Measurements from ENCODE around the gene SMC1B.
"Not testable (repeated sequence)": the region's sequence is repeated elsewhere in the genome, so short reads cannot be mapped to it uniquely, and the experiment has no call there.

Gene SMC1B

DNA sequence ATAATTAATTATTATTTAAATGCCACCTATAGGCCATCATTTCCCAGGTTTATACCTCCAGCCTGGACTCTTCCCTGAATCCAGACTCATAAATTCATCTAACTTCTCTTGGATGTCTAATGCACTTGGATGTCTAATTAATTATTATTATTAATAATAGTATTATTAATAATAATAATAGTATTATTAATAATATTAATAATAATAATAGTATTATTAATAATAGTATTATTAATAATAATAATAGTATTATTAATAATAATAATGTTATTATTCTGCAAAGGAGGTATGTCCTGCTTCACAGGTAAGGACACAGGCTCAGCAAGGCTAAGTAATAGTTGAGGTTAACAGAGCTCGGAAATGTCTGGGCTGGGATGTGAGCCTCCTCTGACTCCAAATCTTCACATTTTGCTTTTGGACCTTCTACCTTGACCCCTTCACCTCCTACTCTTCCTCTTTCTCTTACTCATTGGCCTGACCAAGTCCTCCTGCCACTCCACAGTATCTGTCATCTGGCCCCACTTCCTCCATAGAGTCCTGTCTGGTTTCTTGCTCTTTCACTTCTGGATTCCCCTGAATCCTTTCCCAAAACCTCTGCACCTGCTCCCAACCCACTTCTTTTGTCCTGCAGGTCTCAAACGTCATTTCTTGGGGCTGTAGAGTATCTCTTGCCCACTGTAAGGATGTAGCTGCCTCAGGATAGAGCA, 8.1 kb upstream of the SMC1B start:
- DNase-seq (ENCODE audit: low spot score), result no peak

DNA sequence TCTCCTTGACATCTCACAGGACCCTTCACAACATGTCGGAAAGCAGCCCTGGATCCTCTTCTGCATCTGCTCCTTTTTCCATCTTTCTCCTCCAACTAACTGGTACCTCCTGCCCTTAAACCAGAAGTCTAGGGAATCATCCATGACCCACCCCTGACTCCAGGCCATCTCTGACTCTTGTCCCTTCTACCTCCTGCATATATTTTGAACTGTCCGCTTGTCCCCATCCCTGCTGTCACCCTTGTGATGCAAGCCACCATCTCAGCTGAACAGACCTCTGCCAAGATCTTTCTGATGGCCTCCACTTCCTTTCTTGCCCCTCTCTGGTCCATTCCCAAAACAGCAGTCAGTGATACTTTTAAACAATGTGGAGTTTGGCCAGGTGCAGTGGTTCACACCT, 7.1 kb upstream of the SMC1B start:
- no peak for DNase-seq (ENCODE audit: low spot score)

DNA sequence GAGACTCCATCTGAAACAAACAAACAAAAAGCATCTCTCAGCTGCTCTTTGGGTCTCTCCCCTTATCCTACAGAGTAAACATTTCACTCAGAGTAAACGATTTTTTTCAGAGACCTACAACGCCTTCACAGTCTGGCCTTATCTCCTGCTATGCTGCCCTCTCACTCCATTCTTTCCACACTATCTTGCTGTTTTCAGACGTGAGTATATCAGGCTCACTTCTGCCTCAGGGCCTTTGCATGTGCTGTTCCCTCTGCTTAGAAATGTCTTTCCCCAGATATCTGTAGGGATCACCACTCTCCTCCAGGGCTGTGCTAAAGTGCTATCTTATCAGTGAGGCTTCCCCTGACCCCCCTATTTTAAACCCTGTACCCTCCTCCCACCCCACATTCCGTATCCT, 6.6 kb upstream of the SMC1B start:
- DNase-seq (ENCODE audit: low spot score), result no peak

DNA sequence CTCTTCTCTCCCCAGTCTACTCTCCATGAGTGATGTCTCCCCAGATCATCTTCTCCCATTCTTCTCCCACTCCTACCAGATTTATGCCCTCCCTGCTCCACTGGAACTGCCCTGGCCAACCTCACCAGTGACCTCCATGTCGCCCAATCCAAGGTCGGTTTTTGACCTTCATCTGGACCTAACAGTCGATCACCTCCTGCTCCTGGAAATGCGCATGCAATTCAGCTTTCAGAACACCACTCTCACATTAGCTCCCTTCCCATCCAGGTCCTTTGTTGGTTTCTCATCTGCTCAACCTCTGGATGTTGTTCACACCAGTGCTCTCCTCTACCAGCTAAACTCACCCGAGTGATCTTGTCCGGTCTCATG, 5.4 kb upstream of the SMC1B start:
- DNase-seq (ENCODE audit: low spot score), result no peak

DNA sequence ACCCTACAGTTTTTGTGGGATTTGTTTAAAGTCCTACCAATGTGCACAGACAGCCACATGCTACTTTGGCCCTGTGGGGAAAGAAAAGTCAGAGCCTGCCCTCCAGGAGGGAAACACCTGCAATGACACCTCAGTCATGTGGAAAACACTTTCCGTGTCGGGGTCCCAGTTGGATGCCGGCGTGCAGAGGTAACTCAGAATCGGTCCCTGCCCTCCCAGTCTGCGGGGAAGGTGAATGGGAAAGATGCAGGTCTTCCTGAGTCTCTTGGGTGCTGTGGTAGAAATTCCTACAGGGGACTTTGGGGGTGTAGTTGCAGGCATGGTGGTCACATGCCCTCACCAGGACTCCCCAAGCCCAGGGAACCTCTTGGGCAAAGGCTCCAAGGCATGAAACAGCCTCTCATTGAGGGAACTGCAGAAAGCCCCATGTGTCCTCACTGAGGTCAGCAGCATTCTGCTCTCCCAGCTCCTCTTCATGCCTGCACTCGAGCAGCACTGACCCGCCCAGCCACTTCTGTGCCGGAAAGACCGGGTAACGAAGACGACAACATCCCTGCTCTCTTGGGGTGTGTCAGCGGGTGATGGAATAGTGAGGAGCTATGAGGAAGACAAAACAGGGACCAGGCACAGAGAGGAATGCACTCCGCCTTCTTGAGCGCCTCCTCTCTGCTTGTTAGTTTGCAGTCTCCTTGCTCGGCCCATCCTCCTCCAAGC, 4.8 kb upstream of the SMC1B start:
- no peak for DNase-seq (ENCODE audit: low spot score)

DNA sequence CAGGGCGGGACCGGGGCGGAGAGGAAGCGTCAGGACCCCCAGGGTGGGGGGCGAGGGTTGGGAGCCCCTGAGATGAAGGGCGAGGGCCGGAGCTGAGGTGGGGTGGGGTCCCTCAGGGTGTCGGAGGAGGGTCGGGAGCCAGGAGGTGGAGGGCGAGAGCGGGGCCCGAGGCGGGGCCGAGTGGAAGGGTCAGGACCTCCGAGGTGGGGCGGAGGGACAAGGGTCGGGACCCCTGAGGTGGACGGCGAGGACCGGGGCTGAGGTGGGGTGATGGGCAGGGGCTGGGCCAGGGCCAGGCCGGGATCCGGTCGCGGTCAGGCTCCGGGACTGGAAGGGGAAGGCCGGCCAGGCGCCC, 409 bp downstream of the SMC1B start:
- no peak for DNase-seq (ENCODE audit: low spot score)

DNA sequence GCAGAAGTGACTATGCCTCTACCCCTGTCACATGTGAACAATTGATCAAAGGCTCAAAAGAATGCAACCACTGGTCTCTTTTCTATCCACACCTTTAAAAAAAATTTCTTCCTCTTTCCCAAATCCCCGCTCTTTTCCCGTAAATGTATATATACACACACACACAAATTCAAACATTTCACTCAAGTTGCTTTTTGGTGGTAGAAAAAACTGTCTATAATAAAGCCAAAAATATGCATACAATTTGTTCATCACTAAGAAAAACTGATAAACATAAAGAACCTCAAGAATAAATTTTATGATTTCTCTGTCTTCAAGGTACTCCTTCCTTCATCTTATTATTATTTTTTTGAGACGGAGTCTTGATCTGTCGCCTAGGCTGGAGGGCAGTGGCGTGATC, 5.6 kb downstream of the SMC1B start:
- DNase-seq (ENCODE audit: low spot score), result no peak

DNA sequence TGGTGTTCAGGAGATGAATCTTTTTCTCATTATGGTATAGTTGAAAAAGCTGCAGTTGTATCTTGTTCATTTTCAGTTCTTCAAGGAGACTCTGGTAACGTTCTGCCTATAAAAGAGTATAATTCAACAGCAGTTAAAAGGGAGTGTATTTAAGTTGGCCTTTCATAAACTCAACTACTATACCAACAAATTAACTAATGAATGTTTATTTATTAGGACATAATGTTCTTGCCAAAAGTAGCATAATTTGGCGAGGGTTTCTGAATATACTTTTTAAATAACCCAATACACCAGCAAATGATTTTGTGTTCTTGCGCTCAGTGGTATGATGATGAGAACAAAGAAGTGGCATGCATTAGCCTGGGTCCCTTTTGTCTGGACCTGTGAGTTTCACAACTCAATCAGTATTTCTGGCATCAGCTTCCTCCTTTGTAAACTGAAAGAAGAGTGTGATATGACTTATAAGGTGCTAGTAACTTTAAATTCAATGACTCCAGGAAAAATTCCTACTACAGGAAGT, 10.9 kb downstream of the SMC1B start:
- DNase-seq (ENCODE audit: low spot score), result no peak

DNA sequence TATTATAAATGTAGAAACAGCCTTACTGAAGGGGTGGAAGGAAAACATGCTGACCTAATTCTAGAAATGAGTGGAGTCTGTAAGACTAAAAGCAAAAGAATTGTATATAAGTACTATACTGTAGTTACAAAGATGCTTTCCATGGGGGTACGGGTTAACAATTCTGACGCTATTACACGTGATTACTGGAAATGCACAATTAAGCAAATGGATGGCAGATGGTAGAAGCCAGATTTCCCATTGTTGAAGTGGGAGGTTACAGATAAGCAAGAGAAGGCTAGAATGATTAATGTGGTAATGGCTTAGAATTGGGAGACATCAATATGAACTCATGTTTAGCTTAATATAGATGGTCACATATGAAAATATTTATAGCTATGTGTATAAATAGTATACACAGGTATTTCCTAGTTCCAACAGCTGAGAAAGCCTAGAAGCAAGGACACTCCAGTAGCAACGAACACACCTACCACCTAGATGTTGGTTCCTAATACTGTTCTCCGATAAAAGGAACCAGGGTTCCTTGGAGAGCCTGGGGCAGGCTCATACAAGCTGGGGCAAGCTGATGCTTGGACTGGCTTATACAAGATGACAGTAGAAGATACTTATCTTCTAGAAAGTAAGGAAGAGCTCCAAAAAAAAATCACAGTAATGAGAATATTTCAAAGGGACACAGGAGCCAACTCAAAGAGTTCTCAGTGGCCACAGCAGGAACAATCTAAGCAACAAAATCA, 13.5 kb downstream of the SMC1B start:
- no peak for DNase-seq (ENCODE audit: low spot score)

DNA sequence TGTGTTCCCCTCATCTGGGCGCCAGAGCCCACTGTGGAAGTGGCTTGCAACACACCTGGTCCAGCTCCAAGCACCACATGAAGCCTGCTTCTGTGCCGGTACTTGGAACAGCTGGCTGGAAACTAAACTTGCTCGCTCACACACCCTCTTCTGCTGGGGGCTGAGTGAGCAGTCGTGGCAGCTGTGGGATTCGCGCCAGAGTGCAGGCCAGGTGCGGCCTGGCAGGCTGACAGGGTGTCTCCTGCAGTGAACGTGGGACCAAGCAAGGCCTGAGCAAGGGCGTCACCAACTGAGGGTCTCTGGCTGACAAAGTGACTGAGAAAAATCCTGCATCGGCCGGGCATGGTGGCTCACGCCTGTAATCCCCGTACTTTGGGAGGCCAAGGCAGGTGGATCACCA, 15.2 kb downstream of the SMC1B start:
- no peak for DNase-seq (ENCODE audit: low spot score)

DNA sequence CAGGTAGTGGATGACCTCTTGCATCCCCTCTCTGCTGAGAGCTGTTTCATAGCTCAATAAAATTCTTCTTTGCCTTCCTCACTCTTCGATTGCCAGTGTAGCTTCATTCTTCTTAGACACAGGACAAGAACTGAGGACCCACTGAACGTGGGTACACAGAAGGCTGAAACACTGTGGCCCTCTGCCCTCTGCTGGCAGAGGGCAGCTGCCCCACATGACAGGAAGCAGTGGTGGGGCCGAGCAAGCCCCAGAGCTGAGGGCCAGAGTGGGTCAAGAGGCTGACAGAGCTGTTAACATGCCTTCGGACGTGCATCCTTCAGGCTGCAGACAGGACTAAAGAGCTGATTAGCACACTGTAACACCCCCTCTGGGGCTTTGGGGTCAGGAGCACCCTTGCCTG, 15.6 kb downstream of the SMC1B start:
- DNase-seq (ENCODE audit: low spot score), result peak; percentile 5

DNA sequence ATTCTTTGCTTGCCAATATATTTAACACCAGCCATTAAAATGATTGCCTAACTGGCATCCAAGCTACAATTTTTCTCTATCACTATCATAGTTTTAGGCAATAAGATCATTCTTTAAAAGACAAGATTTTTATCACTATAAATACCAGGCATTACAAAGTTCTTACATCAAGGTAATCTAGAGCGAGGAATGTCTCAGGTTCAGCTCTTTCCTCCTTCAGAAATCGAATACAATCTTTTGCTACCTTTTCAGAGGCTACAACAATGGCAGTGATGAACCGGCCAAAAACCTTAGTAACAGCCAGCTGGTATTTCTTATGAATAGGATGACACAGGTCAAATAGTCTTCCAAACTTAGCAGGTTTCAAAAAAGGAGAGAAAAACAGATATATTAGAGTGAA, 23.9 kb downstream of the SMC1B start:
- no peak for DNase-seq (ENCODE audit: low spot score)

DNA sequence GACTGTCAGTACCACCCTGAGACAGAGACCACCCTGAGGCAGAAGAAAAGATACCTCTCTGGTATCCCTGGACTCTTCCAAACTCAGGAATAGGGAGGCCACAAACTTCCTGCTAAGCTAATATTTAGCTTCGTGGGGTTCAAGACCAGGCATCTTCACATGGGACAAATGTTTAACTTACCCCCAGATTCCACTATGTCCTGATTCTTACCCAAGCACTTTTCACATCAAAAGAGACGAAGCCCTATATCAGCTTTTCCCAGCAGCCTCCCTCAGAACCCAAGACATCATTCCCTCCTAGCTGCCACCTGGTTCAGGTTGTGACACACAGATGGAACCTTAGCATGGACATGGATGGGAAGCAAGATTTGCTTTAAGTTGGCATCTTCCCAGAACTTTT, 32.1 kb downstream of the SMC1B start:
- DNase-seq (ENCODE audit: low spot score), result no peak

DNA sequence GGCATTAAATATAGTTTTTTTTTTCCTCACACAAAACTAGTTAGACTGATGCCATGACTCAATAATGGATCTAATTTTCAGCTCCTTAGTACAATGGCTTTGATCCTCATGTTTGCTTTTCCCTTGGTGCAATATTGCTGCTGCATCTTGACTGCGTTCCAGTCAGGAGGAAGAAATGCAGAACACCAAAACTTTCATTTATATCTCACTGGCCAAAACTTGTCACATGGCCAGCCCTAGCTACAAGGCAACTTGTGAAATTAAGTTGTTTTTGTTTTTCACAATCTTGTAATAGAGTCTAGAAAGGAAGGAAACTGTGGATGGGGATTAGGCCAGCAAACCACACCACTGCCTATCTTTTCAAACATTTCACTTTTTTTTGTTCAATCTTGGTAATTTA, 36.7 kb downstream of the SMC1B start:
- DNase-seq (ENCODE audit: low spot score), result no peak

DNA sequence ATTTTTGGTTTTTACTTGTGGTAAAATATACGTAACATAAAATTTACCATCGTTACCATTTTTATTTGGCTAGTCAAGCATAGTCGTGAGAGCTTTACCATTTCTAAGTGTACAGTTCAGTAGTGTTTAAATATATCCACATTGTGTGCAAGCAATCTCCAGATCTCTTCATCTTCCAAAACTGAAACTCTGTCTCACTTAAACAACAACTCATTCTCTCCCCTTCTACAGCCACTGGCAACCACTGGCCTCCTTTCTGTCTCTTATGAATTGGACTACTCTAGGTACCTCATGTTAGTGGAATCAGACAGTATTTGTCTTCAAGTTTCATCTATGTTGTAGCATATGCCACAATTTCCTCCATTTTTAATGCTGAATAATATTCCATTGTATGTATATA, 37.4 kb downstream of the SMC1B start:
- DNase-seq (ENCODE audit: low spot score), result no peak

DNA sequence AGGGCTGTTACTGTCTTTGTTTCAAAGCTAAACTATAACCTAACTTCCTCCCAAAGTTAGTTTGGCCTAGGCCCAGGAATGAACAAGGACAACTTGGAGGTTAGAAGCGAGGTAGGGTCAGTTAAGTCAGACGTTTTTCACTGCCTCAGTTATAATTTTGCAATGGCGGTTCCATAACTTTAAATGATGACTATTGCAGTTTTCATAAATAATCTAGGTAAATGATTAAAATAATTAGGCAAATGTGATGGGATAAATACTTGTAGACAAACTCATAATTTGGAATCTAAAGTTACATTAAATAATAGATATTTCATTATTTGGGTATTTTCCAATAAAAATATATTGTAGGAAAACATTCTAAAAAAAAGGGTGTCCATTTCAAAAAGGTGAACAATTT, 39.8 kb downstream of the SMC1B start:
- DNase-seq (ENCODE audit: low spot score), result not testable (repeated sequence)

DNA sequence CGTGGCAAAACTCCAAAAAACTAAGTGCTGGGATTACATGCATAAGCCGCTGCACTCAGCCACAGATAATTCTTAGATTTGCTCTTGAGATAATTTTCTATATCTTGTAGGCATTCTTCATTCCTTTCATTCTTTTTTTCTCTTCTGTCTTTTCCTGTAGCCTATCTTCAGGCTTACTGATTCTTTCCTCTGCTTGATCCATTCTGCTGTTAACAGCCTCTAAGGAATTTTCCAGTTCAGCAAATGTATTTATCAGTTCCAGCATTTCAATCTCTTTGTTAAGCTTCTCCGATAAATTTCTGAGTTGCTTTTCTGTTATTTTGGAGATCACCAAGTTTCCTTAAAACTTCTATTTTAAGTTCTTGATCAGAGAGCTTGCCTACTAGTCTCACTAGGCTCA, 46.7 kb downstream of the SMC1B start:
- DNase-seq (ENCODE audit: low spot score), result no peak

DNA sequence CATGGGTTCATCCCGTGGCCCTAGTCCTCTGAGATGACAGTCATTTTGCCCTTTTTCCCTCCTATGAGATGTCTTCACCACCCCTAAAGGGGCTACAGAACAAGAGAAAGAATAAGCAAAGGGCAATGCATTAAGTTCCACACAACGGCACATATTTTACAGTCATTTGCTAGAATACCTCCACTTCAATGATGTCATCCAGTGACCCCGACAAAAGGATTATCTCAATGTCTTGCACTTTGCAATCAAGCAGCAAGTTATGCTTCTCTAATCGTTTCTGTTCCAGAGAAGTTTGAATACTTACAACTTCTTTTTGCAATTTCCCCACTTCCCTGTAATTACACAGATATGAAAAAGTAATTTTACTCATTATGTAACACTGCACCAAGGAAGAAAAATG, 53.8 kb downstream of the SMC1B start:
- DNase-seq (ENCODE audit: low spot score), result no peak

DNA sequence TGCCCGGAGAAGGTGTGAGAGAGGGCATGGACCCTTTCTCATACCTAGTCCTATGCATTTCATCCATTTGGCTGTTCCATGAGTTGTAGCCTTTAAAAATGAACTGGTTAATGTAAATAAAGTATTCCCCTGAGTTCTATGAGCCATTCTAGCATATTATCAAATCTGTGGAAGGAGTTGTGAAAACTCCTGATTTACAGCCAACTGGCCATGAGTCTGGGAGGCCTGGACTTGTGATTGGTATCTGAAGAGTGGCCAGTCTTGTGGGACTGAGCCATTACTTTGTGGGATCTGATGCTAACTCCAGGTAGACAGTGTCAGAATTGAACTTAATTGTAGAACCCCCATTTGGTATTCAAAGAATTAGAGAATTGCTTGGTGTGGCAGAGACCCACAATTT, 55.3 kb downstream of the SMC1B start:
- no peak for DNase-seq (ENCODE audit: low spot score)

DNA sequence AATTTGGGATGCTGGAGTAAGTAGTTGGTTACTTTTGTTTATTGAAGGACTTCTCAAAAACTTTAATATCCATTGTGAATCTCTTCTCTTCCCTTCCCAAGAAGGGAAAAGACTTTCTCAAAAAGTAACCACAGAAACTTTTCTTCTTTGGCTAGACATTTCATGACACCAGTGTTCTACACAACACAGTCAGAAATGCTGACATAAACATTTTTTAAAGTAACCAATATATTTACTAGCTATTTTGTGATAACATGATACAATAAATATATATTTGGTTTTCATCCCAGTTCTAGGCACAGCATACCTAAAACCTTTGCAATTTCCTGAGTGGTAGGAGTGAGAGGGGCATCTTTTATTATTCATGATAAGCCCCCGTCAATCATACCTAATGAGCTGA, 55.9 kb downstream of the SMC1B start:
- DNase-seq (ENCODE audit: low spot score), result no peak

DNA sequence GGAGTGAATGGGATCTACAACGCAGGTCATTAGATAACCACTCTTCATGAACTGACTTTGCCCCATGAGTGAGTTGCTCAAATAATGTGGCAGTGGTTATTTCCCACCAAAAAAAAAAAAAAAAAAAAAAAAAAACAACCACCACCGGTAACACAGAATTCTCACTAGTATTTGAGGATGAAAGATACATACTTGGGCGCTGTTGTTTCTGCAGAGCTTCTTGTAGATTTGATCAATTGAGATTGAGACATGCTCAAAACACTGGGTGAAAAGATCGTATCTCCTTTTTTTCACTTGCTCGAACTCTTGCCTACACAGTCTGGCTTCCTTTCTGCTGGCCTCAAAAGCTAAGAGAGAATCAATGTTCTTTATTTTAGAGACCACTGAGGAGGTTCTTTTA, 59.6 kb downstream of the SMC1B start:
- no peak for DNase-seq (ENCODE audit: low spot score)

DNA sequence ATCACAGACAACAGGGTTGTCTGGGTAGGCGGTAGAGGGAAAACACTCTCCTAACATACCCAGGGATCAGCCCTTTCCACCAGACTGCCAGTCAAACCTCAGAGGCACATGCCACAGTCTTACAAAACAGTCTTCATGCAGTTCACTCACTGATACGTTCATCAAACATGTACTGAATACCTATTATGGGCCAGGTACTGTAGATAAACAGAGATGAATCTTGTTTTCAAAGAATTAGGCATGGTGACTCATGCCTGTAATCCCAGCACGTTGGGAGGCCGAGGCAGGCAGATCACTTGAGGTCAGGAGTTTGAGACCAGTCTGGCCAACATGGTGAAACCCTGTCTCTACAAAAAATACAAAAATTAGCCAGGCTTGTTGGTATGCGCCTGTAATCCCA, 60.6 kb downstream of the SMC1B start:
- not testable (repeated sequence) for DNase-seq (ENCODE audit: low spot score)

DNA sequence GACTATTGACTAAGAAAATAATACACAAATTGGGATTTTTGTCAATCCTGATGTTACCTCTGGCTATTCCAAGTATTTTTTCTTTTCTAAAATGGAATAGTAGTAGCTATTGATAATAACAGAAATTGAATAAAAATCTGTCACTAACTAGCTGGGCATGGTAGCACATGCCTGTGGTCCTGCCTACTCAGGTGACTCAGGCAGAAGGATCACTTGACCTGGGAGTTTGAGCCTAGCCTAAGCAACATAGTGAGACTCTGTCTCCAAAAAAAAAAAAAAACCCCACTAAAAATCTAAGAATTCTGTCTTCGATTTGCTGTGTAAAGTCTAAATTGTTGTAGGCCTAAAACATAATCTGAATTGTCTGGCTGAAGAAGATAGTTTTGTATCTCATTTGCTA, 61.4 kb downstream of the SMC1B start:
- DNase-seq (ENCODE audit: low spot score), result no peak

Data from RKO (cell line).